SU-DHL-6 (cell line): ENCODE measurements around the gene FREY1.

Experiments used
- H2AFZ ChIP-seq: fragments of 200-600 bp; sonication (generic); 2 replicates; pipeline ENCODE4 v1.6.1; 2014; ENCODE audit warnings: low read depth, mild to moderate bottlenecking, moderate library complexity, mixed read lengths, antibody characterized with exemption, low read length; ENCODE audit not compliant: severe bottlenecking
- H3F3A ChIP-seq: fragments of 200-600 bp; shearing (Covaris generic); 2 replicates; pipeline ENCODE4 v1.6.0; 2016; ENCODE audit warnings: antibody characterized with exemption, mild to moderate bottlenecking; ENCODE audit not compliant: insufficient read depth
- H3K27ac ChIP-seq: fragments of 200-600 bp; sonication (generic); 2 replicates; pipeline ENCODE4 v1.5.1; 2016; ENCODE audit warnings: low read depth, mild to moderate bottlenecking, low read length, moderate library complexity, mixed read lengths
- H3K27me3 ChIP-seq: fragments of 200-600 bp; sonication (generic), shearing (Covaris generic); 2 replicates; pipeline ENCODE4 v1.6.0; 2014; ENCODE audit warnings: mild to moderate bottlenecking, low read length
- H3K36me3 ChIP-seq: fragments of 200-600 bp; sonication (generic); 2 replicates; pipeline ENCODE4 v1.6.1; 2014; ENCODE audit warnings: mild to moderate bottlenecking, low read length, mixed read lengths
- H3K4me2 ChIP-seq: fragments of 300-600, 200-600 bp; shearing (Covaris generic), sonication (generic); 2 replicates; pipeline ENCODE4 v1.6.0; 2014; ENCODE audit warnings: low read length, low read depth, mild to moderate bottlenecking; ENCODE audit not compliant: poor library complexity, severe bottlenecking
- H3K4me3 ChIP-seq: fragments of 200-600 bp; sonication (generic); 2 replicates; pipeline ENCODE4 v1.5.1; 2014; ENCODE audit warnings: antibody characterized with exemption, low read length, mild to moderate bottlenecking, mixed read lengths; ENCODE audit not compliant: insufficient read depth, poor library complexity, severe bottlenecking
- H3K79me2 ChIP-seq: fragments of 200-600 bp; sonication (generic); 2 replicates; pipeline ENCODE4 v1.6.1; 2014; ENCODE audit warnings: mild to moderate bottlenecking, low read length, moderate library complexity; ENCODE audit not compliant: insufficient read depth
- H3K9ac ChIP-seq: fragments of 200-600 bp; sonication (generic); 2 replicates; pipeline ENCODE4 v1.7.0; 2014; ENCODE audit warnings: mild to moderate bottlenecking, low read length
- H3K9me2 ChIP-seq: fragments of 200-600 bp; sonication (generic); replicated peaks from 2 replicates; pipeline ENCODE4 v1.6.1; 2014; ENCODE audit warnings: low read length; ENCODE audit not compliant: insufficient read depth
- H3K9me3 ChIP-seq: fragments of 200-600 bp; sonication (generic); 2 replicates; pipeline ENCODE4 v1.6.1; 2014; ENCODE audit warnings: low read length, mixed read lengths; ENCODE audit not compliant: insufficient read depth
- H4K20me1 ChIP-seq: fragments of 200-600 bp; sonication (generic); 2 replicates; pipeline ENCODE4 v1.6.1; 2014; ENCODE audit warnings: low read depth, mild to moderate bottlenecking, antibody characterized with exemption, low read length, moderate library complexity, mixed read lengths
- CTCF ChIP-seq: fragments of 200-600 bp; sonication (generic); IDR thresholded peaks from one replicate; pipeline ENCODE4 v1.5.1; 2017; ENCODE audit warnings: antibody characterized with exemption, mild to moderate bottlenecking, low read length, moderate library complexity; ENCODE audit not compliant: insufficient read depth, poor library complexity, severe bottlenecking
- EZH2phosphoT487 ChIP-seq: fragments of 200-600 bp; sonication (generic), shearing (Covaris generic); conservative IDR thresholded peaks from 2 replicates; pipeline ENCODE4 v1.6.1; 2018; ENCODE audit warnings: mild to moderate bottlenecking, antibody characterized with exemption, low read length, moderate library complexity, mixed read lengths

FREY1 gene

GRCh38 chr11:45857961-45858474 is 49.1 kb downstream of the FREY1 start:
- no peaks in the 10 kb centered on the region for H3K36me3 ChIP-seq

More at GRCh38 chr11:45857961-45858474, 49.1 kb downstream of the FREY1 start:
- H3K27ac ChIP-seq, result no peak overlapping the region
- H3K9ac ChIP-seq, result no peak overlapping the region
- H4K20me1 ChIP-seq, result peaks cover 7% of the 10 kb centered on the region; the same call in 1 of the 2 replicates
- peaks cover 14% of the 10 kb centered on the region for H3K79me2 ChIP-seq
- H3F3A ChIP-seq, result no peaks in the 10 kb centered on the region
- no peak for TF ChIP-seq CTCF
- no peak for TF ChIP-seq EZH2phosphoT487
- no peaks in the 10 kb centered on the region for H3K27me3 ChIP-seq
- H3K4me2 ChIP-seq, result no peak overlapping the region
- H2AFZ ChIP-seq, result no peak overlapping the region
- no peaks in the 10 kb centered on the region for H3K9me2 ChIP-seq
- no peak overlapping the region for H3K4me3 ChIP-seq
- no peaks in the 10 kb centered on the region for H3K9me3 ChIP-seq
